GM21526 (cell line): Measurements from ENCODE around the gene IPO13.

ENCODE experiments used
- ATAC-seq: cut with Tn5 transposase; IDR thresholded peaks from one replicate; pipeline ENCODE4 v1.9.1; 2021; ENCODE audit warnings: moderate library complexity; ENCODE audit not compliant: unreplicated experiment, low FRiP score

Gene IPO13

DNA sequence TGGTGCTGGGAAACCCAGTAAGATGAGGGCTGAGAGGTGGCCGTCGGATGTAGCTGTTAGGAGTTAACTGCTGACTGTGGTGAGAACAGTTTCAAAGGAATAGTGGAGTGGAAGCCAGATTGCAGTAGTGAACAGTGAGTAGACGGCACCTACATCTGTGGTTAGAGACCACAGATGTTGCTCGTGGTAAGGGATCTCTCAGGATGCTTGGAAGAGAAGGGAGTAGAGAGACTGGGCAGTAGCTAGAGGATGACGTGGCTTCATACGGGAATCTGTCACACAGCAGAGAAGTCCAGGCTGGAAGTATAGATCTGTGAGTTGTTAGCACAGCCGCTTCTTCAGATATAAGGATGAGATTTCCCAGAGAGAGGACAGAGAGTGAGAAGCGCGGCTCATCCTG lies 20.9 kb upstream of the IPO13 start:
- ATAC-seq, result no peak

DNA sequence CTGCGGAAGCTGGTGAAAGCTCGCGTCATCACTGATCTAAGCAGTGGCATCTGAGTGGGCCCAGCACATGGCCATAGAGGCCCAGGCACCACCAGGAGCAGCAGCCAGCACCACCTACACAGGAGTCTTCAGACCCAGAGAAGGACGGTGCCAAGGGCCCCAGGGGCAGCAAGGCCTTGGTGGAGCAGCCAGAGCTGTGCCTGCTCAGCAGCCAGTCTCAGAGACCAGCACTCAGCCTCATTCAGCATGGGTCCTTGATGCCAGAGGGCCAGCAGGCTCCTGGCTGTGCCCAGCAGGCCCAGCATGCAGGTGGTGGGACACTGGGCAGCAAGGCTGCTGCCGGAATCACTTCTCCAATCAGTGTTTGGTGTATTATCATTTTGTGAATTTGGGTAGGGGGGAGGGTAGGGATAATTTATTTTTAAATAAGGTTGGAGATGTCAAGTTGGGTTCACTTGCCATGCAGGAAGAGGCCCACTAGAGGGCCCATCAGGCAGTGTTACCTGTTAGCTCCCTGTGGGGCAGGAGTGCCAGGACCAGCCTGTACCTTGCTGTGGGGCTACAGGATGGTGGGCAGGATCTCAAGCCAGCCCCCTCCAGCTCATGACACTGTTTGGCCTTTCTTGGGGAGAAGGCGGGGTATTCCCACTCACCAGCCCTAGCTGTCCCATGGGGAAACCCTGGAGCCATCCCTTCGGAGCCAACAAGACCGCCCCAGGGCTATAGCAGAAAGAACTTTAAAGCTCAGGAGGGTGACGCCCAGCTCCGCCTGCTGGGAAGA lies 16.4 kb upstream of the IPO13 start:
- no peak for ATAC-seq

DNA sequence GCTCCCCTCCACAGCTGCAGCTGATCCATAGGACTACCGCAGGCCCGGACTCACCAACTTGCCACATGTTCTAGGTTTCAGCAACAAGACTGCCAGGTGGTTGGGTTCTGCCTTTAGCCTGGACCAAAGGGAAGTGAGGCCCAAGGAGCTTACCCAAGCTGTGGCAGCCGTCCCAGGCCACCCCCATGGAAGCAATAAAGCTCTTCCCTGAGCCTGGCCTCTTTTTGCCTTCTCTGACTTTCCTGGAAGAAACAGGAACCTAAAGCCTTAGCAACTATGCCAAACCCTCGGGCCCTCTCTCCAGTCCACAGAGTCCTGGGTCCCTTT lies 15.8 kb upstream of the IPO13 start:
- ATAC-seq, result no peak

DNA sequence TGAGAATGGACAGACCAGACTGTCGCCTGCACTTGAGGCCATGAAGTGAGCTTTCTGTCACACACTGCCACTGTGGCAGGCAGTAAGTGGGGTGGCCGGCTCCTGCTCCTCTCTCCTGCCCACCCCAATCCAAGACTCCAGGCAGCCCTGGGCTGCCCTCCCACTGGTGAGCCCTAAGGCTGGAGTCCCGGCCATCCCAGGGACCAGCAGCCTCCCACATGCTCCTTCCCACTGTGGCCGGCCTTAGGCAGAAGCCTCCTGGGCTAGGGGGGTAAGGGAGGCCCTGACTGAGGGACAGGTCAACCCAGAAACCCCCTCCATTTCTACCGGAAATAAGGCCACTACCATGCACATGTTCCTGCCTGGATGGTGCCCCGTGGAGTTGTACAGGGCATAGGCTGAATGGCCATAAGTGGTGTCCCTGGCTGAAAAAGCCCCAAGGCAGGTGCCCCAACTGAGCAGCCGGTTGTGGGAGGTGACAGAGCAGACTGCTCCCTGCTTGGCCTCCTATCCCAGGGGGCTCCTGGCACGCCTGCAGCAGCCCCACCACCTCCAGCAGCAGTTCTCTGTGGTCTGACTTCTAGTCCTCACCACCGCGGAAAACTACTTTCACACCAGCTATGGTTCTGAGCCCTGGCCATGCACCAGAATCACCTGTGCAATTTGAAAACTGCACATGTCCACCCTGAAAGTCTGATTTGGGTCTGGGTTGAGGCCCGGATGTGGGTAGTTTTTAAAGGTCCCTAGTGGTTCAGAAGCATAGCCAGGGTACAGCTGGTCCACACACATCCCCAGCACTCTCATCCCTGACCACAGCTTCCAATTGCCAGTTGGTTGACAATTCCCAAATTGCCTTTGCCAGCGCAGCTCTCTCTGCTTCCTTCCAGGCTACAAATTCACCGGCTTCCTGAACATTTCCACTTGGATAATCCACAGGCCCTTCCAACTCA lies 14.8 kb upstream of the IPO13 start:
- no peak for ATAC-seq

GRCh38 chr1:43932786-43933385 lies 13.9 kb upstream of the IPO13 start:
- no peak for ATAC-seq

- no peak for ATAC-seq
Observed at GRCh38 chr1:43933386-43934100, 13.2 kb upstream of the IPO13 start, which contains the start of gene ARTN. ARTN (plus strand) TSS chr1:43933801; CDS start chr1:43935657, 1,856 bp downstream.

- no peak for ATAC-seq
Observed at GRCh38 chr1:43934101-43934985, 12.4 kb upstream of the IPO13 start.

GRCh38 chr1:43934986-43935324 lies 11.8 kb upstream of the IPO13 start:
- no peak for ATAC-seq

GRCh38 chr1:43935711-43936427 lies 10.9 kb upstream of the IPO13 start:
- no peak for ATAC-seq

DNA sequence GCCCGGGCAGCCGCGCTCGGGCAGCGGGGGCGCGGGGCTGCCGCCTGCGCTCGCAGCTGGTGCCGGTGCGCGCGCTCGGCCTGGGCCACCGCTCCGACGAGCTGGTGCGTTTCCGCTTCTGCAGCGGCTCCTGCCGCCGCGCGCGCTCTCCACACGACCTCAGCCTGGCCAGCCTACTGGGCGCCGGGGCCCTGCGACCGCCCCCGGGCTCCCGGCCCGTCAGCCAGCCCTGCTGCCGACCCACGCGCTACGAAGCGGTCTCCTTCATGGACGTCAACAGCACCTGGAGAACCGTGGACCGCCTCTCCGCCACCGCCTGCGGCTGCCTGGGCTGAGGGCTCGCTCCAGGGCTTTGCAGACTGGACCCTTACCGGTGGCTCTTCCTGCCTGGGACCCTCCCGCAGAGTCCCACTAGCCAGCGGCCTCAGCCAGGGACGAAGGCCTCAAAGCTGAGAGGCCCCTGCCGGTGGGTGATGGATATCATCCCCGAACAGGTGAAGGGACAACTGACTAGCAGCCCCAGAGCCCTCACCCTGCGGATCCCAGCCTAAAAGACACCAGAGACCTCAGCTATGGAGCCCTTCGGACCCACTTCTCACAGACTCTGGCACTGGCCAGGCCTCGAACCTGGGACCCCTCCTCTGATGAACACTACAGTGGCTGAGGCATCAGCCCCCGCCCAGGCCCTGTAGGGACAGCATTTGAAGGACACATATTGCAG lies 10.2 kb upstream of the IPO13 start:
- no peak for ATAC-seq

DNA sequence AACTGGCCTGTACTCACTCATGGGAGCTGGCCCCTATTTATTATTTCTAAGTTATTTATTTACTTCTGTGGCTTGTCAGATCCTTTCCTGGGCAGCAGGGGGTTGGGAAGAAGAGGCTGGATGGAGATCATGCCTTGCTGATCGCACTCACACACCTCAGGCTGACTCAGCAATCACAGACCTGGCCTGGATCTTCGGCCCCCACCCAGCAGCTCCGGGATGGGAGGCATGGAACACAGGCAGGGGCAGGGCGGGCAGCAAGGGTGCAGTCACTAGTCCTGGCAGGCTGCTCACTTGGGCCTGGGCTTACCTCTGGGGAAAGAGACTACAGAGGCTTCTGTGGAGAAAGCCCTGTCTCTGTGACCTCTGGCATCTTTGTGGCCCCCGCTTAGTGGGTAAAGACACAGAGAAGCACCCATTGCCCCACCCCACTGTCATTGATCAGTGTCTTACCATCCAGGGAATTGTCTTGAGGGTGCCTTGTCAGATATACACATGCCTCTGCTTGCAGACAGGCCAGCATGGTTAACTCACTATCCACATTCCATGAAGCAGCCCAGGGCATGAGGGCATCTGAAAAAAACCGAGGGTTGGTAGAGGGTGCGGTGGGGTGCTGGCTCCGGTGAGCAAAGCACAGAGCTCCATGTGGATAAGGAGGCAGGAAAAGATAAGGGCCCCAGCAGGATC lies 9.4 kb upstream of the IPO13 start:
- ATAC-seq, result no peak

GRCh38 chr1:43938383-43938782 lies 8.4 kb upstream of the IPO13 start:
- ATAC-seq, result no peak

DNA sequence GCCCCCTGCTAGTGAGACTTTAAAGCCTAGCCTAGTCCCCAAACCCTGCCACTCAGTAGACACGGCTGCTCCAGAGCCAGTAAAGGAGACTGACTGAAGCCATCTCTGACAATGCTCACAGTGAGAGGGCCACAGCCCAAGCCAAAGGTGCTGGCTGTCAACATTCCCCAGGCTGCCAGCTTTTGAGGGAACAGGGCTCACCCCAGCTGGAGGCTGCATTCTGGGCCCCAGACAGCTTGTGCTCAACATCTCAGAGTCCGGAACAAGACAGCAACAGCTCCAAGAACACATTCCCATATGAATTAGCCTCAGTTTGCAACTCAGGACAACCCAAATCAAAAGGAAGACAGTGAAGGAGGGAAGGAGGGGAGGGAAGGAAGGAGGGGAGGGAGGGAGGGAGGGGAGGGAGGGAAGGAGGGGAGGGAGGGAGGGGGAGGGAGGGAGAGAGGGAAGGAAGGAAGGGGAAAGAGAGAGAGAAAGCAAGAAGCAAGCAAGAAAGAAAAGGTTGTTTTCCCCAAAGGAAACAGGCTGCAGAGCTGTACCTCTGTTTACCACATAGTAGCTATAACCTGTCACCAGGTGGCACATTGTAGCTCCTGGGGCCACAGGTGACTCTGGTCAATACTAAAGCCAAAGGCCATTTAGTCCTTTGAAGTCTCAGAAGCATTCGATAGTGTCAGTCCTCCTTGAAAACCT lies 7.7 kb upstream of the IPO13 start:
- no peak for ATAC-seq

DNA sequence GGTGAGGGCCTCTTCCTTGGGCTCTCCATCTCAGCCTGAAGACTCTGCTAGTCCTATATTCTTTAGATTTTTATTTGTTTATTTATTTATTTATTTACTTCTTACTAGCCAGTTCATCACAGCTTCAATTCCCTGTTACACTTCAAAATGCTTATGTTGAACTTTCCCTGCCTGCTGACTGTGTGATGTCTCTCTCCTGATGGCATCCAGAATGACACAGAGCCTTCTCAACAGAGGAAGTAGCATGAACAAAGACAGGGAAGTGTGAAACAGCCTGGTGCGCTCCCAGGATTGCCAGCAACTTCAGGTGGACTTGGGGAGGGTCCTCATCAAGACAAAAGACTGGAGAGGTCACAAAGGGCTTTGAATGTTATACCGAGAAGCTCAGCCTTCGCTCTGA lies 4.3 kb upstream of the IPO13 start:
- no peak for ATAC-seq

- no peak for ATAC-seq
Observed at GRCh38 chr1:43944860-43945259, 1.9 kb upstream of the IPO13 start.

GRCh38 chr1:43945674-43946235 lies 995 bp upstream of the IPO13 start:
- ATAC-seq, result no peak
